ENCODE data around the gene ECE2.

ECE2 gene

DNA sequence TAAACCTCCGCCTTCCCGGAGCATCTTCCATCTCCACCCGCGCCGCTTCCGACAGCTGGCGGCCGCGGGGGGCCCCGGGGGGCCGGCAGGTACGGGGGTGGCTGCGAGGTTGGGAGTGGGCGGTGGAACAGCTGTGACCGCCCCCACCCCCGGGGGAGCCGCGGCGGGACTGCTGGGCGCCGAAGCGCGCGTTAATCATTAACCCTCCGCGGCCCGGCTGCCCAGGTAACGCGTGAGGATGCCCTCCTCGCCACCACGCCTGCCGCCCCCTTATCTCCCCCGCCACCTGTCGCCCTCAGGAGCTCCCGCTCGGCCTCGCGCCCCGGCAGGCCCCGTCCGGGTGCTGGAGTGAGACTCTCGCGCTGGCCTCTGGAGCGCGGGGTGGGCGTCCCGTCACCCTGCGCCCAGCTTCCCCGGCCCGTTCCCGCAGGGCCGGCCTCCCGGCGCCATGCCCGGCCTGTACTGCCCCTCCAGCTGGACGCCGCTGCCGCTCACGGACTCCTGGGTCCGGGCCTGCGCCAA, 45.7 kb upstream of the ECE2 start:
- Histone ChIP-seq H3K27ac (no peak overlapping the region), H3K27me3 (ENCODE audit: control insufficient read depth, insufficient read depth, low read length) (no peaks in the 10 kb centered on the region)

GRCh38 chr3:184230603-184231528, 45.0 kb upstream of the ECE2 start:
- peak overlapping the region; percentile 45 for H3K27ac ChIP-seq
- peaks cover 7% of the 10 kb centered on the region for H3K4me1 ChIP-seq
- H3K4me2 ChIP-seq (ENCODE audit: low read length), result peak overlapping the region; percentile 83
- H2AFZ ChIP-seq, result peak overlapping the region; percentile 75
- H3K9me3 ChIP-seq (ENCODE audit: control insufficient read depth, low read length), result no peaks in the 10 kb centered on the region
- no peaks in the 10 kb centered on the region for H3K27me3 ChIP-seq (ENCODE audit: control insufficient read depth, insufficient read depth, low read length)
- H3K4me3 ChIP-seq (ENCODE audit: low read depth, low read length), result peak overlapping the region; percentile 63
- H3K79me2 ChIP-seq, result no peaks in the 10 kb centered on the region
- H3K9ac ChIP-seq, result no peak overlapping the region
- H3K36me3 ChIP-seq (ENCODE audit: control insufficient read depth, insufficient read depth, low read length), result no peaks in the 10 kb centered on the region
- TF ChIP-seq CTCF (IDR thresholded peaks at IDR 0.05), result no peak

More for the DNA sequence above, 45.7 kb upstream of the ECE2 start:
- H3K79me2 ChIP-seq, result no peaks in the 10 kb centered on the region
- peak overlapping the region; percentile 83 for H3K4me2 ChIP-seq (ENCODE audit: low read length)
- peak overlapping the region; percentile 75 for H2AFZ ChIP-seq
- no peaks in the 10 kb centered on the region for H3K9me3 ChIP-seq (ENCODE audit: control insufficient read depth, low read length)
- H3K36me3 ChIP-seq (ENCODE audit: control insufficient read depth, insufficient read depth, low read length), result no peaks in the 10 kb centered on the region
- peak overlapping the region; percentile 63 for H3K4me3 ChIP-seq (ENCODE audit: low read depth, low read length)
- H3K9ac ChIP-seq, result no peak overlapping the region
- TF ChIP-seq CTCF (IDR thresholded peaks at IDR 0.05), result no peak
- peaks cover 7% of the 10 kb centered on the region for H3K4me1 ChIP-seq

GRCh38 chr3:184231671-184232070, 44.2 kb upstream of the ECE2 start:
- no peak for TF ChIP-seq CTCF (IDR thresholded peaks at IDR 0.05)
- Histone ChIP-seq H3K4me1 (peaks cover 7% of the 10 kb centered on the region), H3K9me3 (ENCODE audit: control insufficient read depth, low read length) (no peaks in the 10 kb centered on the region), H2AFZ (no peak overlapping the region), H3K27me3 (ENCODE audit: control insufficient read depth, insufficient read depth, low read length) (no peaks in the 10 kb centered on the region), H3K4me2 (ENCODE audit: low read length) (no peak overlapping the region), H3K9ac (no peak overlapping the region), H3K4me3 (ENCODE audit: low read depth, low read length) (no peak overlapping the region), H3K27ac (no peak overlapping the region), H3K36me3 (ENCODE audit: control insufficient read depth, insufficient read depth, low read length) (no peaks in the 10 kb centered on the region), H3K79me2 (no peaks in the 10 kb centered on the region)

- H3K4me1 ChIP-seq, result peaks cover 7% of the 10 kb centered on the region
- H3K27me3 ChIP-seq (ENCODE audit: control insufficient read depth, insufficient read depth, low read length), result no peaks in the 10 kb centered on the region
- H3K9me3 ChIP-seq (ENCODE audit: control insufficient read depth, low read length), result no peaks in the 10 kb centered on the region
- H3K36me3 ChIP-seq (ENCODE audit: control insufficient read depth, insufficient read depth, low read length), result no peaks in the 10 kb centered on the region
- H3K4me2 ChIP-seq (ENCODE audit: low read length), result no peak overlapping the region
- H3K4me3 ChIP-seq (ENCODE audit: low read depth, low read length), result no peak overlapping the region
- no peak overlapping the region for H3K27ac ChIP-seq
- H3K9ac ChIP-seq, result no peak overlapping the region
- H3K79me2 ChIP-seq, result no peaks in the 10 kb centered on the region
- no peak for TF ChIP-seq CTCF (IDR thresholded peaks at IDR 0.05)
- no peak overlapping the region for H2AFZ ChIP-seq
These were observed 42.5 kb upstream of the ECE2 start for GRCh38 chr3:184233127-184233843.
